SK-N-SH treated with all-trans-retinoic acid at 6 μM for 48 hours (cell line): ENCODE data around the gene TVP23A.

Experiments
- ATAC-seq: fragments of 200-7000 bp; cut with Tn5 transposase; 3 replicates; pipeline ENCODE4 v1.9.1; 2020; ENCODE audit warnings: mild to moderate bottlenecking, moderate library complexity
- BACH2 ChIP-seq: fragments of 250-450 bp; sonication (Bioruptor Pico); IDR thresholded peaks from 2 replicates; pipeline ENCODE4 v1.9.0; 2021; ENCODE audit warnings: mild to moderate bottlenecking, borderline replicate concordance
- CSDC2 ChIP-seq: fragments of 250-450 bp; sonication (Bioruptor Pico); IDR thresholded peaks from 2 replicates; pipeline ENCODE4 v1.5.0; 2020; ENCODE audit warnings: mild to moderate bottlenecking, moderate library complexity
- CSRNP3 ChIP-seq: fragments of 250-450 bp; sonication (Bioruptor Pico); IDR thresholded peaks from 2 replicates; pipeline ENCODE4 v1.5.1; 2021; ENCODE audit warnings: mild to moderate bottlenecking, moderate library complexity
- ESRRG ChIP-seq: fragments of 250-450 bp; sonication (Bioruptor Pico); IDR thresholded peaks from 2 replicates; pipeline ENCODE4 v1.6.1; 2021; ENCODE audit warnings: mild to moderate bottlenecking
- GLIS3 ChIP-seq: fragments of 250-450 bp; sonication (Bioruptor Pico); IDR thresholded peaks from 2 replicates; pipeline ENCODE4 v1.5.0; 2020; ENCODE audit warnings: mild to moderate bottlenecking, moderate library complexity
- OSR1 ChIP-seq: fragments of 250-450 bp; sonication (Bioruptor Pico); IDR thresholded peaks from 2 replicates; pipeline ENCODE4 v1.8.0; 2022; ENCODE audit warnings: moderate library complexity, mild to moderate bottlenecking, inconsistent platforms
- POU6F1 ChIP-seq: fragments of 250-450 bp; sonication (Bioruptor Pico); IDR thresholded peaks from 2 replicates; pipeline ENCODE4 v1.8.0; 2021; ENCODE audit warnings: low read depth, mild to moderate bottlenecking, moderate library complexity, borderline replicate concordance
- RARB ChIP-seq: fragments of 250-450 bp; sonication (Bioruptor Pico); IDR thresholded peaks from 2 replicates; pipeline ENCODE4 v1.8.0; 2021; ENCODE audit warnings: mild to moderate bottlenecking, moderate library complexity
- SNAI2 ChIP-seq: fragments of 250-450 bp; sonication (Bioruptor Pico); IDR thresholded peaks from 2 replicates; pipeline ENCODE4 v1.5.0; 2020; ENCODE audit warnings: mild to moderate bottlenecking, moderate library complexity
- TCF4 ChIP-seq: fragments of 250-450 bp; sonication (Bioruptor Pico); IDR thresholded peaks from 2 replicates; pipeline ENCODE4 v1.8.0; 2021; ENCODE audit warnings: mild to moderate bottlenecking, moderate library complexity, borderline replicate concordance
- TOX ChIP-seq: fragments of 250-450 bp; sonication (Bioruptor Pico); IDR thresholded peaks from 2 replicates; pipeline ENCODE4 v1.8.0; 2021; ENCODE audit warnings: mild to moderate bottlenecking, moderate library complexity, borderline replicate concordance
- ZC3H10 ChIP-seq: fragments of 250-450 bp; sonication (Bioruptor Pico); IDR thresholded peaks from 2 replicates; pipeline ENCODE4 v1.5.1; 2021; ENCODE audit warnings: mild to moderate bottlenecking, moderate library complexity
- ZFP3 ChIP-seq: fragments of 250-450 bp; sonication (Bioruptor Pico); IDR thresholded peaks from 2 replicates; pipeline ENCODE4 v1.5.0; 2020; ENCODE audit warnings: mild to moderate bottlenecking, moderate library complexity
- ZFP30 ChIP-seq: fragments of 450-650 bp; formaldehyde crosslinking; IDR thresholded peaks from 2 replicates; pipeline ENCODE4 v1.5.0; 2022; ENCODE audit warnings: mild to moderate bottlenecking, moderate library complexity
- ZNF565 ChIP-seq: fragments of 450-650 bp; formaldehyde crosslinking; conservative IDR thresholded peaks from 2 replicates; pipeline ENCODE4 v1.5.0; 2020; ENCODE audit warnings: low read depth, mild to moderate bottlenecking, moderate library complexity
- ZNF70 ChIP-seq: fragments of 450-650 bp; formaldehyde crosslinking; IDR thresholded peaks from 2 replicates; pipeline ENCODE4 v1.5.0; 2020; ENCODE audit warnings: mild to moderate bottlenecking, moderate library complexity
- TF ChIP-seq, protein P1 (sequence below): fragments of 250-450 bp; sonication (Bioruptor Pico); IDR thresholded peaks from 2 replicates; pipeline ENCODE4 v1.5.1; 2020; ENCODE audit warnings: low read depth, mild to moderate bottlenecking, moderate library complexity
- TF ChIP-seq, protein P2 (sequence below): fragments of 250-450 bp; sonication (Bioruptor Pico); IDR thresholded peaks from 2 replicates; pipeline ENCODE4 v1.5.0; 2020; ENCODE audit warnings: mild to moderate bottlenecking, moderate library complexity

Gene TVP23A

GRCh38 chr16:10729104-10730048 is 89.2 kb downstream of the TVP23A start:
- ATAC-seq = peak; percentile 95
- no peak for TF ChIP-seq TOX (CRISPR knock-in tag)
- TF ChIP-seq RARB (CRISPR knock-in tag) = no peak
- no peak for TF ChIP-seq ESRRG (CRISPR knock-in tag)
- TF ChIP-seq TCF4 (CRISPR knock-in tag) = no peak
- TF ChIP-seq BACH2 = no peak
- TF ChIP-seq, protein P1, sequence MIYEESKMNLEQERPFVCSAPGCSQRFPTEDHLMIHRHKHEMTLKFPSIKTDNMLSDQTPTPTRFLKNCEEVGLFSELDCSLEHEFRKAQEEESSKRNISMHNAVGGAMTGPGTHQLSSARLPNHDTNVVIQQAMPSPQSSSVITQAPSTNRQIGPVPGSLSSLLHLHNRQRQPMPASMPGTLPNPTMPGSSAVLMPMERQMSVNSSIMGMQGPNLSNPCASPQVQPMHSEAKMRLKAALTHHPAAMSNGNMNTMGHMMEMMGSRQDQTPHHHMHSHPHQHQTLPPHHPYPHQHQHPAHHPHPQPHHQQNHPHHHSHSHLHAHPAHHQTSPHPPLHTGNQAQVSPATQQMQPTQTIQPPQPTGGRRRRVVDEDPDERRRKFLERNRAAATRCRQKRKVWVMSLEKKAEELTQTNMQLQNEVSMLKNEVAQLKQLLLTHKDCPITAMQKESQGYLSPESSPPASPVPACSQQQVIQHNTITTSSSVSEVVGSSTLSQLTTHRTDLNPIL (CRISPR knock-in tag) = no peak
- no peak for TF ChIP-seq CSDC2 (CRISPR knock-in tag)
- TF ChIP-seq, protein P2, sequence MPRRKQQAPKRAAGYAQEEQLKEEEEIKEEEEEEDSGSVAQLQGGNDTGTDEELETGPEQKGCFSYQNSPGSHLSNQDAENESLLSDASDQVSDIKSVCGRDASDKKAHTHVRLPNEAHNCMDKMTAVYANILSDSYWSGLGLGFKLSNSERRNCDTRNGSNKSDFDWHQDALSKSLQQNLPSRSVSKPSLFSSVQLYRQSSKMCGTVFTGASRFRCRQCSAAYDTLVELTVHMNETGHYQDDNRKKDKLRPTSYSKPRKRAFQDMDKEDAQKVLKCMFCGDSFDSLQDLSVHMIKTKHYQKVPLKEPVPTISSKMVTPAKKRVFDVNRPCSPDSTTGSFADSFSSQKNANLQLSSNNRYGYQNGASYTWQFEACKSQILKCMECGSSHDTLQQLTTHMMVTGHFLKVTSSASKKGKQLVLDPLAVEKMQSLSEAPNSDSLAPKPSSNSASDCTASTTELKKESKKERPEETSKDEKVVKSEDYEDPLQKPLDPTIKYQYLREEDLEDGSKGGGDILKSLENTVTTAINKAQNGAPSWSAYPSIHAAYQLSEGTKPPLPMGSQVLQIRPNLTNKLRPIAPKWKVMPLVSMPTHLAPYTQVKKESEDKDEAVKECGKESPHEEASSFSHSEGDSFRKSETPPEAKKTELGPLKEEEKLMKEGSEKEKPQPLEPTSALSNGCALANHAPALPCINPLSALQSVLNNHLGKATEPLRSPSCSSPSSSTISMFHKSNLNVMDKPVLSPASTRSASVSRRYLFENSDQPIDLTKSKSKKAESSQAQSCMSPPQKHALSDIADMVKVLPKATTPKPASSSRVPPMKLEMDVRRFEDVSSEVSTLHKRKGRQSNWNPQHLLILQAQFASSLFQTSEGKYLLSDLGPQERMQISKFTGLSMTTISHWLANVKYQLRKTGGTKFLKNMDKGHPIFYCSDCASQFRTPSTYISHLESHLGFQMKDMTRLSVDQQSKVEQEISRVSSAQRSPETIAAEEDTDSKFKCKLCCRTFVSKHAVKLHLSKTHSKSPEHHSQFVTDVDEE (CRISPR knock-in tag) = no peak
- no peak for TF ChIP-seq OSR1 (CRISPR knock-in tag)
- TF ChIP-seq CSRNP3 = no peak
- no peak for TF ChIP-seq POU6F1
- TF ChIP-seq ZNF565 = no peak
- TF ChIP-seq GLIS3 (CRISPR knock-in tag) = no peak
- TF ChIP-seq SNAI2 (CRISPR knock-in tag) = no peak
- no peak for TF ChIP-seq ZNF70 (CRISPR knock-in tag)
- TF ChIP-seq ZFP3 = no peak
- TF ChIP-seq ZC3H10 (CRISPR knock-in tag) = no peak

DNA sequence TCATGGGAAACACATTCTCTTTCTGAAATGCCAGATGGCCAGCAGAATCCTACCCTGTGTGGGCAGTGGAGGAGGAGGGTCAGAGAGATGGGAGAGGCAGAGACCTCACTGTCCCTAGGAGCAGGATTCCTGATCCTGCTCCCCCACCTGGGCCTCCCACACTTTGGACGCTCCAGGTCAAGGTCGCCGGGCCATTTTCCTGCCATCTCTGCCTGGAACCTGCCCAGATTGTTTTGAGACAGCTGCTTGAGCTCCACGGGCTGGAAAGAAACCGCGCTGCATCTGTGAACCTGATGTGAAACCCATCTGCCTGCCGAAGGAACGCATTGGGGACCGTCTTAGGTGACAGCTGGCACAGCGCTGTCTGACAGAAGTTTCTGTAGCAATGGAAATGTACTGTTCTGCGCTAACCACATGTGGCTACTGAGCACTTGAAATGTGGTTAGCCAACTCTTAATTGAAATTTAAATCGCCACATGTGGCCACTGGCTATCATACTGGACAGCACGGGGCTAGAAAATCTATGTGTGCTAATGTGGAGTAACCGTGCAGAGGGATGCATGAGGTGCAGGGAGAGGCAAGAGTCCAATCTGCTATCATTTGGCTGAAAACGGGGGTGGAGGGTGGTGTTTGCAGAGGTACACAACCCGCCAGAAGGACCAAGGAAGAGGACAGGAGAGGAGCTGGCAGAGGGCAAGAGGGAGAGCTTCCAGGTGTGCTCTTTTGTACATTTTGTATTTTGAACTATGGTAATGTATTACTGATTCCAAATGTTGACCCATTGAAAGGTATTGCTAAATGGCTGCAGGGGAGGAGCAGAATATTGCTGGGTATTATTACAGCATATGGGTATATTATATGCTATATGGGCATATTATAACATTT is 90.3 kb downstream of the TVP23A start:
- ATAC-seq = no peak
- no peak for TF ChIP-seq SNAI2 (CRISPR knock-in tag)
- no peak for TF ChIP-seq CSDC2 (CRISPR knock-in tag)
- TF ChIP-seq TOX (CRISPR knock-in tag) = no peak
- no peak for TF ChIP-seq ZFP30 (CRISPR knock-in tag)
- TF ChIP-seq POU6F1 = no peak
- TF ChIP-seq, all 23 proteins: peak for 0
